ENCODE measurements around the gene UBE2L3.

DNA sequence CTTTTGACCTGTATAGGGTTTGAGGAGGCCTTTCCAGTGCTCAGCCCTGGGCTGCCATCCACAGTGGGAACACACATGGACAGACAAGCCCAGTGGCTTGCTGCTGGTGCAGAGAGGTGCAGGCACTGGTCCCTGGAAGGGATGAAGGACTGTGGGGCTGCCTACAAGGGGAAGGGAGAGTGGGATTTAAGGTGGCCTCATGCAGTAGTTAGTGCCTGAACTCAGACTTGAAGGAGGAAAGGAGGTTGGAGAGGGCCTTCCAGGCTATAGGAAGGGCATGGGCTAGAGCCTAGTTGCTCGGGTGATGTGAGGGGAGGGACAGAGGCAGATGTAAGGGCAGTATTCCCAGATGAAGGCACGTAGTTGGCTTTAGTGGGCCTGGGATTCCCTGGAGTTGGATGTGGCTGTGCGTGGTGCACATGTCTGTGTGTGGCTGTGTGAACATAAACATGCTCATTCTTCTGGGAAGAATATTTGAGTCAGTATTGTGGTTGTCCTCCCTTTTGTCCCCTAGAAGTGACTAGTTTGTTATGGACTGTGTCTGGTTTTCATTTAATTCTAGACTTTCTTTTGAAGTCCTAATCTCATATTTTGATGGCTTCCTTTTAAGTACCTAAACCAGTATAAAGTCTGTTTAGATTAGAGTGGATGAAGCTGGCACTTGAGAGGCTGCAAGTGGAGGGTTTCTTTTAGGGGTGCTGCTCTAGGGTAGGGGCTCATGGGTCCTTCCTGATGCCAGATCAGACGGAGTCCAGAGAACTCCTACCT is 43.9 kb downstream of the UBE2L3 start:
- TF ChIP-seq, protein P1, sequence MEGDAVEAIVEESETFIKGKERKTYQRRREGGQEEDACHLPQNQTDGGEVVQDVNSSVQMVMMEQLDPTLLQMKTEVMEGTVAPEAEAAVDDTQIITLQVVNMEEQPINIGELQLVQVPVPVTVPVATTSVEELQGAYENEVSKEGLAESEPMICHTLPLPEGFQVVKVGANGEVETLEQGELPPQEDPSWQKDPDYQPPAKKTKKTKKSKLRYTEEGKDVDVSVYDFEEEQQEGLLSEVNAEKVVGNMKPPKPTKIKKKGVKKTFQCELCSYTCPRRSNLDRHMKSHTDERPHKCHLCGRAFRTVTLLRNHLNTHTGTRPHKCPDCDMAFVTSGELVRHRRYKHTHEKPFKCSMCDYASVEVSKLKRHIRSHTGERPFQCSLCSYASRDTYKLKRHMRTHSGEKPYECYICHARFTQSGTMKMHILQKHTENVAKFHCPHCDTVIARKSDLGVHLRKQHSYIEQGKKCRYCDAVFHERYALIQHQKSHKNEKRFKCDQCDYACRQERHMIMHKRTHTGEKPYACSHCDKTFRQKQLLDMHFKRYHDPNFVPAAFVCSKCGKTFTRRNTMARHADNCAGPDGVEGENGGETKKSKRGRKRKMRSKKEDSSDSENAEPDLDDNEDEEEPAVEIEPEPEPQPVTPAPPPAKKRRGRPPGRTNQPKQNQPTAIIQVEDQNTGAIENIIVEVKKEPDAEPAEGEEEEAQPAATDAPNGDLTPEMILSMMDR (IDR thresholded peaks at IDR 0.05), result no peak
- no peak for TF ChIP-seq POLR2AphosphoS5 (IDR thresholded peaks at IDR 0.05)

All from stomach (tissue), 4 donors.